ENCODE measurements around the gene NEMP2.

The NEMP2 gene

DNA sequence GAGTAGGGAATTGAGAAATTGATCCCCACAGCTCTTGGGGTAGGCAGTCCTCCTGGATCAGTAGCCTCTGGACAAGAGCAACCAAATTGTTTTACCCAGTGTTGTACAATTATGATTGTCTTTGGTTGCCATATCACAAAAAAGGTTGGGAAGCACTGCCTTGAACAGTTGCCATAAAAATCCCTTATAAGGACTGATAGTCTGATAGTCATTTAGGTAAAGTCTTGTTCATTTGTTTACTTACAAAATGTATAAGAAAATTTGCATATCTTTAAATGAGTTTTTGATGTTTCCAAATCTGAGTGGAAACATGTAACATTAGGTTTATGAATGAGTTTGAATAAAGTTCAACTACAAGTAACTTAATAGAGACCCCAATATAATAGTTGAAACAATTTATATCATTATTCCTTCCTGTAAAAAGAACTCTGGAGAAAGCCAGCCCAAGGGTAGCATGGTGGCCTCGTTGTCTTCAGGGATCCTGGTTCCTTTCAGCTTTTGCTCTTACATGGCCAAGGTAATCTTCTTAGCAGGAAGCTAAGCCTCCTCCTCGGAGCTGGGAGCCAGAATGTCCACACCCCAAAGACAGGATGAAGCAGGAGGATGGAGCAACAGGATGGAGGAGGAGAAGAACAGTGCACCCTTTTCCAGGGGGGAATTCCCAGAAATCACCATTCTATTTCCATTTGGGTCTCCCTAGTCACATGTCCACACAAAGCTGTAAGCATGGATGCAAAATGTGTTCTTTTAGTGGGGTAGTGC, 35.7 kb upstream of the NEMP2 start:
- TF ChIP-seq, protein P1, sequence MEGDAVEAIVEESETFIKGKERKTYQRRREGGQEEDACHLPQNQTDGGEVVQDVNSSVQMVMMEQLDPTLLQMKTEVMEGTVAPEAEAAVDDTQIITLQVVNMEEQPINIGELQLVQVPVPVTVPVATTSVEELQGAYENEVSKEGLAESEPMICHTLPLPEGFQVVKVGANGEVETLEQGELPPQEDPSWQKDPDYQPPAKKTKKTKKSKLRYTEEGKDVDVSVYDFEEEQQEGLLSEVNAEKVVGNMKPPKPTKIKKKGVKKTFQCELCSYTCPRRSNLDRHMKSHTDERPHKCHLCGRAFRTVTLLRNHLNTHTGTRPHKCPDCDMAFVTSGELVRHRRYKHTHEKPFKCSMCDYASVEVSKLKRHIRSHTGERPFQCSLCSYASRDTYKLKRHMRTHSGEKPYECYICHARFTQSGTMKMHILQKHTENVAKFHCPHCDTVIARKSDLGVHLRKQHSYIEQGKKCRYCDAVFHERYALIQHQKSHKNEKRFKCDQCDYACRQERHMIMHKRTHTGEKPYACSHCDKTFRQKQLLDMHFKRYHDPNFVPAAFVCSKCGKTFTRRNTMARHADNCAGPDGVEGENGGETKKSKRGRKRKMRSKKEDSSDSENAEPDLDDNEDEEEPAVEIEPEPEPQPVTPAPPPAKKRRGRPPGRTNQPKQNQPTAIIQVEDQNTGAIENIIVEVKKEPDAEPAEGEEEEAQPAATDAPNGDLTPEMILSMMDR (IDR thresholded peaks at IDR 0.05; ENCODE audit: extremely low read depth, missing control alignments): no peak
- DNase-seq (ENCODE audit: low spot score): no peak

DNA sequence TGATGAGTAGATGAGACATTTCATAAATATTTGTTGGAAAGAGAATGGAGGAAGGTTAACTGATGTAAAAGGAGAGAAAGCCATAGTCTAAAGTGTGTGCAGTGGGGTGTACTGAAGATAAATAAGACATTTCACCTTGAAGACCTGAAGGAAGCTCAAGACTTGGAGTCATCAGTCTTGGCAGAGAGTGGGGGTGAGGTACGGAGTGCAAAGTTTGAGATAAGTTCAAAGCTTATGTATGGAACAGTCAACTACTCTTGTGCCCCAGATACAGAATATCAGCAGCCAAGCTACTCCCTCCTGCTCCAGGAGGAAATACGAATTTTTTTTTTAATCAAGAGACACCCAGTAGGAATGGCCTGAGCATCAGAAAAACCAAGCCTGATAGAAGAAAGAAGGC, 30.3 kb upstream of the NEMP2 start:
- no peak for DNase-seq (ENCODE audit: low spot score)
- TF ChIP-seq, protein P1 (IDR thresholded peaks at IDR 0.05; ENCODE audit: extremely low read depth, missing control alignments): no peak

DNA sequence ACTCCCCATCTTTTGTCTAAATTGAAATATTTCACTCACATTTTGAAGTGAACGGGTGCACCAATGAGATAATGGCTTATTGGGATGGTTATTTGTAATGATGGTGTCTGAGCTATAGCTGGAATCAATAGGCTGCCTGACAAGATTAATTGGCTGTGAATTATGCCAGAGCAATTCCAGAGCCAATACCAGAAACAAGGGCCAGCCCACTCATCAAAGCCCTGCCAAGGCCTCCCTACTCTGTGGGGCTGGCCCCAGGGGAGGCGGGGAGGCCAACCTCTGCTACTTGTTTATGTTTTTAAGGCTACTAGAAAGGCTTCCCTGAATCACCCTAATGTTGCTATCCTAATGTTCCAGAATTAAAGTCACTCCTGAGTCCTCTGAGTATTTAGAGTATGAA, 29.1 kb upstream of the NEMP2 start:
- TF ChIP-seq, protein P1 (IDR thresholded peaks at IDR 0.05; ENCODE audit: extremely low read depth, missing control alignments): no peak
- no peak for DNase-seq (ENCODE audit: low spot score)

DNA sequence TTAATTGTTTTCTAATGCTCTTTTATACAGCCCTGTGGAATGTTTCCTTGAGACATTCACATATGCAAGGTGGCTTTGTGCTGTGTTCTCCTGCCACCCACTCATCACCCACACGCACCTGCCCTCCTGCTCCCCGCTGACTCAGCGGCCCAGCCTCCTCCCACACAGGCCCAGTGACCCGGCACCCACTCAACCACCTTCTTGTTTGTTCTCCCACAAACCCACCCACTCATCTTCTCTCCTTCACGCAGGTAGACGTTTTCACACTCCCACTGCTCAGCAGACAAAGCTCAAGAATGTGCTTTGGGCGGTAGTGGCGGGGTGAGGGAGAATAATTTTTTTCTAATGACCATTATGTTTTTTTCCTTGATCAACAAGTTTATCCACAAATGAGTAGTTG, 28.6 kb upstream of the NEMP2 start:
- TF ChIP-seq, protein P1 (IDR thresholded peaks at IDR 0.05; ENCODE audit: extremely low read depth, missing control alignments): no peak
- no peak for DNase-seq (ENCODE audit: low spot score)

DNA sequence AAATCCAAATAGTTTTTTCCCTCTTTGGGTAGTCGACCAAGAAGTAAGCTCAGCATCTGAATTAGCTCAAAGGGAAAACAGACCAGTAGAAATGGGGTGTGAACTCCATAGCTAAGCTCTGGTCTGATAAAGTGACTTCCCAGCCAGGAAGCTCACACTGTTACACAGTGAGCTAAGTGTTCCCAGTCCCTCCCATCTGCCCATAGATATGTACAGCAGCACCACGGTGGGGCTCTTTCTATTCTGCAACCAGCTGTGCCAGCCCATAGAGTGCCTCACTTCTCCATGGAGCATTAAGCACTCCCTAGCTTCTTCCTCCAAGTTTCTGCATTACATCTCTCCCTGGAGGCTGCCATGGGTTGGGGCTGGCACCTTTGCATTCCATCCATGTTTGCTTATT, 27.6 kb upstream of the NEMP2 start:
- DNase-seq (ENCODE audit: low spot score): no peak
- TF ChIP-seq, protein P1 (IDR thresholded peaks at IDR 0.05; ENCODE audit: extremely low read depth, missing control alignments): no peak

DNA sequence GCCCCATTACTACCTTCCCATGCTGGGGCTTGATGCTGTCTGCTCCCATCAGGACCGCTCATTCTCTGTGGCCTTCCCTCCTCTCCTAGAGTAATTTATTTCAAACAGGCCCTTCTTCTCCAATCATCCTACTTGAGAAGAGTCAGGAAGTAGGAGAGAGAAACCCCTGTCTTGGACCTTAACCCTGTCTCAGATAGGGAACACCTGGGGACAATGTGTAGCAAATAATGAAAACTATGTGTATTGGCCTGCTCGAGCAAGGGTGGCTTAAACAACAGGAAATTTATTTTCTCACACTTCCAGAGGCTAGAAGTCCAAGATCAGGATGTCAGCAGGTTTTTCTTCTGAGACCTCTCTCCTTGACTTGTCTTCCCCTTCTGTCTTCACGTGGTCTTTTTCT, 26.6 kb upstream of the NEMP2 start:
- no peak for DNase-seq (ENCODE audit: low spot score)
- TF ChIP-seq, protein P1 (IDR thresholded peaks at IDR 0.05; ENCODE audit: extremely low read depth, missing control alignments): no peak

DNA sequence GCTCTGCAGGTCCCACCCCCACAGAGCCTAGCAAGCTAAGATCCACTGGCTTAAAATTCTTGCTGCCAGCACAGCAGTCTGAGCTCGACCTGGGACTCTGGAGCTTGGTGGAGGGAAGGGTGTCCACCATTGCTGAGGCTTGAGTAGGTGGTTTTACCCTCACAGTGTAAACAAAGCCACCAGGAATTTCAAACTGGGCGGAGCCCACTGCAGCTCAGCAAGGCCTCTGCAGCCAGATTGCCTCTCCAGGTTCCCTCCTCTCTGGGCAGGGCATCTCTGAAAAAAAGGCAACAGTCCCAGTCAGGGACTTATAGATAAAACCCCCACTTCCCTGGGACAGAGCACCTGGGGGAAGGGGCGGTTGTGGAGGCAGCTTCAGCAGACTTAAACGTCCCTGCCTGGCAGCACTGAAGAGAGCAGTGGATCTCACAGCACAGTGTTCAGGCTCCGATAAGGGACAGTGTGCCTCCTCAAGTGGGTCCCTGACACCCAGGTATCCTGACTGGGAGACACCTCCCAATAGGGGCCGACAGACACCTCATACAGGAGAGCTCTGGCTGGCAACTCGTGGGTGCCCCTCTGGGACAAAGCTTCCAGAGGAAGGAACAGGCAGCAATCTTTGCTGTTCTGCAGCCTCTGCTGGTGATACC, 20.0 kb upstream of the NEMP2 start:
- TF ChIP-seq, protein P1 (IDR thresholded peaks at IDR 0.05; ENCODE audit: extremely low read depth, missing control alignments): no peak
- DNase-seq (ENCODE audit: low spot score): no peak

Measured in GM20000 (cell line).